HL-60 (cell line): ENCODE measurements around the gene MICAL2.
A peak's percentile ranks its signal among the peaks of the same experiment; 100 is the strongest.

Source experiments
- DNase-seq, 2 experiments: peaks; one replicate each; pipeline ENCODE4 v3.0.0-alpha.2; 2010 to 2020; ENCODE audit warnings: low read depth in 1 of 2, low spot score in 1 of 2
- H3K27ac ChIP-seq: fragments of 250-450 bp; sonication (Bioruptor Pico); replicated peaks from 2 replicates; pipeline ENCODE4 v1.5.1; 2020; ENCODE audit warnings: mild to moderate bottlenecking, moderate library complexity
- H3K27me3 ChIP-seq: fragments of 250-450 bp; sonication (Bioruptor Pico); 2 replicates; pipeline ENCODE4 v1.5.1; 2021; ENCODE audit warnings: mild to moderate bottlenecking, moderate library complexity; ENCODE audit not compliant: insufficient read depth, poor library complexity, severe bottlenecking
- H3K4me3 ChIP-seq: replicated peaks from 2 replicates; pipeline ENCODE4 v1.5.1; 2011; ENCODE audit warnings: mild to moderate bottlenecking, control low read depth, low read length; ENCODE audit not compliant: insufficient read depth
- GABPA ChIP-seq: IDR thresholded peaks from 2 replicates; pipeline ENCODE4 v1.6.1; 2012; ENCODE audit warnings: low read depth
- POLR2AphosphoS5 ChIP-seq: IDR thresholded peaks from 2 replicates; pipeline ENCODE4 v1.6.1; 2012; ENCODE audit warnings: low read depth
- SPI1 ChIP-seq: IDR thresholded peaks from 2 replicates; pipeline ENCODE4 v1.6.1; 2012; ENCODE audit warnings: low read depth, mild to moderate bottlenecking, borderline replicate concordance
- TF ChIP-seq, protein P1 (sequence below): IDR thresholded peaks from one replicate; pipeline ENCODE4 v1.5.1; 2011; ENCODE audit warnings: low read length, control low read depth, inconsistent platforms; ENCODE audit not compliant: insufficient read depth
- TF ChIP-seq, protein P2 (sequence below): IDR thresholded peaks from 2 replicates; pipeline ENCODE4 v1.6.1; 2012; ENCODE audit warnings: low read depth; ENCODE audit not compliant: insufficient replicate concordance

Gene MICAL2

DNA sequence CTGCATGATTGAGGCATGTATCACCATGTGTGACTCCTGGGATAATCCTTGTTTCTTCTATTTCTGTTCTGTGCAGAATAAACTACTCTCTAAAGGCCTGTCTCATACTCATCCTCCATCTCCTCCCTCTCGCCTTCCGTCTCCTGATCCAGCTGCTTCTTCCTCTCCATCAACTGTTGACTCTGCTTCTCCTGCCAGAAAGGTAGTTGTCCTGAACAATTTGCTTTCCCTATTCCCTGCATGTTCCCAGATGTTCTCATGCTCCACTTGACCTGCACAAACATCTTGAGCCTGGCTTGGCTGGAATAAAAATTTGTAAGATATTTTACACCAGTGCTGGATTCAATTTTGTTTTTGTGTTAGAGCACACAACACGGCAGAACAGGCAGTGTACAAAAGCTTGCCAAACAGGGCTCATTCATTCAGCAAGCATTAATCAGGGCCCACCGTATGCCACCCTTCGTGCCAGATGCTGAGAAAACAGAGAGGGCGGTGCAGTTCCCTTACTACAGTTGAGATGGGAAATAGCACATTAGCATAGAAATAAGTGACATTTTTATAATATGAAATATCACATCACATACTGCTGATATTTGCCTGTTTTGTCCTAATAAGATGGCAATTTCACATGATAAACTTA, 133.6 kb downstream of the MICAL2 start:
- no peaks in the 10 kb centered on the region for H3K27me3 ChIP-seq
- no peak overlapping the region for H3K27ac ChIP-seq
- no peak for DNase-seq
- H3K4me3 ChIP-seq = no peak overlapping the region
- no peak for TF ChIP-seq POLR2AphosphoS5

DNA sequence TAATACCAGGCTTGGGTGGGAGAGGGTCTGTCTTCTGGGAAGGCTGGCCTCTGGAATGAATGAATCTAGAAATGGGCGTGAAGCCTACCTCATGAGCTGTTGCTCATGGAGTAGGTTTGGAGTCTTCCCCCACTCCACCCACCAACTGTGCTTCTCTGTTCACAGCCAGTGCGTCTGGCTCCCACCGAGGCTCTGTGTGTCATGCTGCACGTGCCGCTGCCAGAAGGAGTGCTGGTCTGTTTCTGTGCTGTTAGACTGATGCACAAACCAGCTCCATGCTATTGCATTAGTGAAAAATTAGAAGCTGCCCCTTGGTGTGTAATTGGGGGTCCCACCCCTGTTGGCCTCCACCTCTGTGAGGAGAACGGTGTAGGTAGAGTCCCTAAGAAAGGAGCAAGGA, 134.7 kb downstream of the MICAL2 start:
- no peak overlapping the region for H3K27ac ChIP-seq
- TF ChIP-seq, protein P1, sequence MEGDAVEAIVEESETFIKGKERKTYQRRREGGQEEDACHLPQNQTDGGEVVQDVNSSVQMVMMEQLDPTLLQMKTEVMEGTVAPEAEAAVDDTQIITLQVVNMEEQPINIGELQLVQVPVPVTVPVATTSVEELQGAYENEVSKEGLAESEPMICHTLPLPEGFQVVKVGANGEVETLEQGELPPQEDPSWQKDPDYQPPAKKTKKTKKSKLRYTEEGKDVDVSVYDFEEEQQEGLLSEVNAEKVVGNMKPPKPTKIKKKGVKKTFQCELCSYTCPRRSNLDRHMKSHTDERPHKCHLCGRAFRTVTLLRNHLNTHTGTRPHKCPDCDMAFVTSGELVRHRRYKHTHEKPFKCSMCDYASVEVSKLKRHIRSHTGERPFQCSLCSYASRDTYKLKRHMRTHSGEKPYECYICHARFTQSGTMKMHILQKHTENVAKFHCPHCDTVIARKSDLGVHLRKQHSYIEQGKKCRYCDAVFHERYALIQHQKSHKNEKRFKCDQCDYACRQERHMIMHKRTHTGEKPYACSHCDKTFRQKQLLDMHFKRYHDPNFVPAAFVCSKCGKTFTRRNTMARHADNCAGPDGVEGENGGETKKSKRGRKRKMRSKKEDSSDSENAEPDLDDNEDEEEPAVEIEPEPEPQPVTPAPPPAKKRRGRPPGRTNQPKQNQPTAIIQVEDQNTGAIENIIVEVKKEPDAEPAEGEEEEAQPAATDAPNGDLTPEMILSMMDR = no peak
- TF ChIP-seq GABPA (no peak), SPI1 (no peak), POLR2AphosphoS5 (no peak)
- TF ChIP-seq, protein P2, sequence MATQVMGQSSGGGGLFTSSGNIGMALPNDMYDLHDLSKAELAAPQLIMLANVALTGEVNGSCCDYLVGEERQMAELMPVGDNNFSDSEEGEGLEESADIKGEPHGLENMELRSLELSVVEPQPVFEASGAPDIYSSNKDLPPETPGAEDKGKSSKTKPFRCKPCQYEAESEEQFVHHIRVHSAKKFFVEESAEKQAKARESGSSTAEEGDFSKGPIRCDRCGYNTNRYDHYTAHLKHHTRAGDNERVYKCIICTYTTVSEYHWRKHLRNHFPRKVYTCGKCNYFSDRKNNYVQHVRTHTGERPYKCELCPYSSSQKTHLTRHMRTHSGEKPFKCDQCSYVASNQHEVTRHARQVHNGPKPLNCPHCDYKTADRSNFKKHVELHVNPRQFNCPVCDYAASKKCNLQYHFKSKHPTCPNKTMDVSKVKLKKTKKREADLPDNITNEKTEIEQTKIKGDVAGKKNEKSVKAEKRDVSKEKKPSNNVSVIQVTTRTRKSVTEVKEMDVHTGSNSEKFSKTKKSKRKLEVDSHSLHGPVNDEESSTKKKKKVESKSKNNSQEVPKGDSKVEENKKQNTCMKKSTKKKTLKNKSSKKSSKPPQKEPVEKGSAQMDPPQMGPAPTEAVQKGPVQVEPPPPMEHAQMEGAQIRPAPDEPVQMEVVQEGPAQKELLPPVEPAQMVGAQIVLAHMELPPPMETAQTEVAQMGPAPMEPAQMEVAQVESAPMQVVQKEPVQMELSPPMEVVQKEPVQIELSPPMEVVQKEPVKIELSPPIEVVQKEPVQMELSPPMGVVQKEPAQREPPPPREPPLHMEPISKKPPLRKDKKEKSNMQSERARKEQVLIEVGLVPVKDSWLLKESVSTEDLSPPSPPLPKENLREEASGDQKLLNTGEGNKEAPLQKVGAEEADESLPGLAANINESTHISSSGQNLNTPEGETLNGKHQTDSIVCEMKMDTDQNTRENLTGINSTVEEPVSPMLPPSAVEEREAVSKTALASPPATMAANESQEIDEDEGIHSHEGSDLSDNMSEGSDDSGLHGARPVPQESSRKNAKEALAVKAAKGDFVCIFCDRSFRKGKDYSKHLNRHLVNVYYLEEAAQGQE = no peak
- no peak overlapping the region for H3K4me3 ChIP-seq
- no peaks in the 10 kb centered on the region for H3K27me3 ChIP-seq
- no peak for DNase-seq

DNA sequence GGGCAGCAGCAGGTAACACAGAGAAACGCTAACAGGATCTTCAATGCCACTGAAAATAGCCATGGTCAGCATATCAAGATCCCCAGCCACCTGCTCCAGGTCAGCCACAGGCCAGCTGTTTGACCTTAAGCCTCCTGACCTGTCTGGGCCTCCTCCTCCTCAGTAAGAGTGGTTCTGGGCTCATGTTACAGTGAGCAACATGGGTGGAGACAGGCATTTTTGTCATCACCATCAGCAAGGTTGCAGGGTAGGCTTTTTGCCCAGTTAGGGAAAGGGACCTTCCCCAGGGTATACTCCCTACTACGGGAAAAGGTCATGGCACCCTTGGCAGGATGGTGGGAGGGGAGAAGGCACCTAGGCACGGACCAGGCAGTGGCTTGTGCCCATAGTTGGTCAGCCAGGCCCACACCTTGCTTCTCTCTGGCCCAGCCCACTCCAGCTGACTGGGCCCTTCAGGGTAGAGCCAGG, 135.2 kb downstream of the MICAL2 start:
- H3K27me3 ChIP-seq = no peaks in the 10 kb centered on the region
- no peak for DNase-seq
- H3K27ac ChIP-seq = no peak overlapping the region
- H3K4me3 ChIP-seq = no peak overlapping the region
- TF ChIP-seq, protein P2 = no peak
- TF ChIP-seq, protein P1 = no peak
- no peak for TF ChIP-seq SPI1
- no peak for TF ChIP-seq POLR2AphosphoS5
- no peak for TF ChIP-seq GABPA

DNA sequence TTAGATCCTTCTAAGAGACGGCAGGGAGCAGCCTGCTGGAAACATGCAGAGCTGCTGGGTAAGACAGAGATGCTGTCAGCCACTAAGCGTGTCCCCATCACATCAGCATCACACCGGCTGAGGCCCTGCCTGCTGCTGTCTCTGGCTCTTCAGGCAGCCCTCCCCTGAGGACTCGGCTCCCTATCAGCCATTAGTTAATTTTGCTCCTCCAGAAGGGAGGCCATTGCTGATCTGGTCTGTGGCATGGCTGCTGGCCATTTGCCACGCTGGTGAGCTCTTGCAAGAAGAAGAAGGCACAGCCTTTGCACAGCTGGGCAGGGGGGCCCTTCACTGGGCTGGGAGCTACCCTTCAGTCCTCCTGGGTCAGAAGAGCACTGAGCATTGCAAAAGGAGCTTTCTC, 135.8 kb downstream of the MICAL2 start:
- no peak for TF ChIP-seq SPI1
- DNase-seq = no peak
- Histone ChIP-seq H3K4me3 (no peak overlapping the region), H3K27me3 (no peaks in the 10 kb centered on the region), H3K27ac (no peak overlapping the region)

DNA sequence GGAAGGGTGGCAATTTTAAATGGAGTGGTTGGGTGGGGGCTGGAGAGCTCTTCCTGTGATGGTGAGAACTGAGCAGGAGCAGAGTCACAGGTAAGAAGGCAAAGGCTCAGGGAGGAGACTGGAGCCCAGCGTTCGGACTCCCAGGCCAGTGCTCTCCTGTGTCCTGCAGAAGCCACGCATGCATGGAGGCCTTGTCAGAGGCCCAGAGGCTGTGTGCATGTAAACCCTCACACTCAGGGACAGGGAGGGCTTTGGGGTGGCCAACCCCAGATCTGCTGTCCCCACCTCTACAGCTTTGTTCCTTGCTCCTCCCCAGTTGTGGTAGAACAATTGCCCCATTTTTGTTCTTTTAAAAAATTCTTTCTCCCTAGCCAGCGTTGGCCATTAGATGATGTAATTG, 136.6 kb downstream of the MICAL2 start:
- DNase-seq = peak; percentile 7 to 42
- no peak overlapping the region for H3K27ac ChIP-seq
- H3K4me3 ChIP-seq = no peak overlapping the region
- TF ChIP-seq, protein P1 = no peak
- TF ChIP-seq GABPA (no peak), POLR2AphosphoS5 (no peak), SPI1 (no peak)
- TF ChIP-seq, protein P2 = no peak
- H3K27me3 ChIP-seq = no peaks in the 10 kb centered on the region
